ENCODE measurements around the gene CELA2B.

Gene CELA2B

DNA sequence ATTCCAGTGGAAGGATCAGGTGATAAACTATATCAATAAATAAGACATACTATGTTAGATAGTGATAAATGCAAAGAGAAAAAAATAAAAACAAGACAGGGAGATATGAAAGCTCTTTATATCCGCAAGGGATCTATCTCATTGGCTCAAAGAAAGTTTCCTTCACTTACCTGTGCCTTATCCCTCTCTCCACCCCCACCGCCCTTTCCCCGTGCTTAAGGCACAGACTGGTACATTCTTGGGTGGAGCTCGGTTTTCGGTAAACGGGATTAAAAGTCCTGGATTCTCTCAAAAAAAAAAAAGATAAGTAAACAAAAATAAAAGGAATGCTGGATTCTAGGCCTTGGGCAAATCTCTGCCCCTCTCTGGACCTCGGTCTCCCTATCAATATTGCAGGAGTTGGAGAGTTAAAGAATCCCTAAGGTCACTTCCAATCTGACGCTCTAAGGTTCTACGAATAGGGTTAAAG, 50.2 kb downstream of the CELA2B start:
- DNase-seq (ENCODE audit: low spot score): no peak

- DNase-seq (ENCODE audit: low spot score): peak; percentile 100
Observed at GRCh38 chr1:15526490-15527339, 50.8 kb downstream of the CELA2B start, which contains the start of gene DNAJC16. Gene DNAJC16, plus strand, starts transcription at chr1:15526848. Its CDS starts 2,258 bp downstream, at chr1:15529106.

- no peak for DNase-seq (ENCODE audit: low spot score)
Observed at GRCh38 chr1:15531003-15531402, 55.1 kb downstream of the CELA2B start.

GRCh38 chr1:15531682-15532081, 55.8 kb downstream of the CELA2B start:
- DNase-seq (ENCODE audit: low spot score): no peak

- no peak for DNase-seq (ENCODE audit: low spot score)
Observed at GRCh38 chr1:15538771-15539170, 62.9 kb downstream of the CELA2B start.

DNA sequence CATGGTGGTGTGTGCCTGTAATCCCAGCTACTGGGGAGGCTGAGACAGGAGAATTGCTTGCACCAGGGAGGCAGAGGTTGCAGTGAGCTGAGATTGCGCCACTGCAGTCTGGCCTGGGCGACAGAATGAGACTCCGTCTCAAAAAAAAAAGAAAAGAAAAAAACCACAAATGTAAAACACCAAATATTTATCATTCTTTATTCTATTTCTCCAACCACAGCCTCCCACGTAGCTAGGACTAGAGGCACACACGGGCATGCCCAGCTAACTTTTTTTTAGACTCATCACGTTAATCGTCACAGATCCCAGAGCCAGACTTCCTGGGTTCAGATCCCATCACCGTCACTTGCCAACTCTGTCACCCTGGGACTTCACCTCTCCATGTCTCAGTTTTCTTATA, 64.3 kb downstream of the CELA2B start:
- no peak for DNase-seq (ENCODE audit: low spot score)

All from cerebellar cortex (tissue), 1 donor.